Bone marrow (tissue), 2 donors: ENCODE measurements around the gene DPY19L1.
"Not testable (repeated sequence)": the region's sequence is repeated elsewhere in the genome, so short reads cannot be mapped to it uniquely, and the experiment has no call there.

Experiments
- DNase-seq, 2 donors: peaks; one replicate each; lab custom pipeline; 2025; lab: John Stamatoyannopoulos, UW

Gene DPY19L1

DNA sequence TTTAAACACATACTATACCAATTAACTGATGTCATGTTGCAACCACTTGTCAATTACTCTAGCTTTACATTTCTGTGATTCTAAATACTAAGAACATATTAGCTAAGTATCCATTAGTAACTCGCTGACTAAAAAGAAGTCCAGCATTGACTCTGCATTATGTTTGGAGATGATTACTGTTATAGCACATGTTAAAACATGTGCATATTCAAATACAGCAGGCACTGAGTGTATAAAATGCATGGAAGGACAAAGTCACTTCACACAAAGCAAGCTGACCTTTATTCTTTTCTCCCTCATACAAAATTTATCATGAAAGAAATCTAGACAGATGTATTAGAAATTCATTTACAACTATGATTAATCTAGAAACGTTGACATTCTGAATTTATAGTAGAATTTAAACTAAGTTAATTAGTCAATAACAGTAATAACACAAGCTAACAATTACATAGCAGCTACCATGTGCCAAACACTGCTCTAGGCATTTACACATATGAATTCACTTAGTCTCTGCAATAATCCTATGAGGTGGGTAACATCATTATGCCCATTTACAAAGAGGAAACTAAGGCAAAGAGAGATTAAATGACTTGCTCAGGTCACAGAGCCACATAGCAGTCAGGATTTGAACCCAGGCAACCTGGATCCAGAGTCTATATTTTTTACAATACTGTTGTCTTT, 48.7 kb downstream of the DPY19L1 start:
- DNase-seq: not testable (repeated sequence)

DNA sequence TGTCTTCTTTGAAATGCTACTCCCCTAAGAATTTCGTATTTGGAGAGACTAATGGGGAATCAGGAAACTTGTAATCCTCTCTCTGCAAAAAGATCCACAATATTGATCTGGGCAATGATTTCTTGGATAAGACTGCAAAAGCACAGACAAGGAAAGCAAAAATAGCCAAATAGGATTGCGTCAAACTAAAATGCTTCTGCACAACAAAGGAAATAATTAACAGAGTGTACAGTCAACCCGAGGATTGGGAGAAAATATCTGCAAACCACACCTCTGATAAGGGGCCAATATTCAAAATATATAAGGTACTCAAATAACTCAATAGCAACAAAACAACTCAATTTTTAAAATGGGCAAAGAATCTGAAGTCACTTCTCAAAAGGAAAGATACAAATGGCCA, 52.1 kb downstream of the DPY19L1 start:
- DNase-seq: not testable (repeated sequence)

DNA sequence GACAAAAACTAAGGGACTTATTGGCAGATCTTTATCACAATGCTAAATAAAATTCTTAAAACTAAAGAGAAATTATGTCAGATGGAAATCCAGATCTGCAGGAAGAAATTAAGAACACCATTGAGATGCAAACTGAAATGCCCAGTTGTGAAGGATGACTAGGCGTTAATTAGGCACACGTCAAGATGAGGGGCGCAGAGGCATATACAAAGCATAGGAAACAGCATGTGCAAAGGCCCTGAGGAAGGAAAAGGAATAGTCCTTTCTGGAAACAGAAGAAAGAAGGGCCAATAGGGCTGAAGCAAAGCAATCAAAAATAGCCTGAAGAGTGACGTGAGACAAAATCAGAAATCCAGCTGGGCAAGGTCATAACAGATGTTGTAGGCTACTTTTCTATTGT, 53.1 kb downstream of the DPY19L1 start:
- DNase-seq: not testable (repeated sequence)

DNA sequence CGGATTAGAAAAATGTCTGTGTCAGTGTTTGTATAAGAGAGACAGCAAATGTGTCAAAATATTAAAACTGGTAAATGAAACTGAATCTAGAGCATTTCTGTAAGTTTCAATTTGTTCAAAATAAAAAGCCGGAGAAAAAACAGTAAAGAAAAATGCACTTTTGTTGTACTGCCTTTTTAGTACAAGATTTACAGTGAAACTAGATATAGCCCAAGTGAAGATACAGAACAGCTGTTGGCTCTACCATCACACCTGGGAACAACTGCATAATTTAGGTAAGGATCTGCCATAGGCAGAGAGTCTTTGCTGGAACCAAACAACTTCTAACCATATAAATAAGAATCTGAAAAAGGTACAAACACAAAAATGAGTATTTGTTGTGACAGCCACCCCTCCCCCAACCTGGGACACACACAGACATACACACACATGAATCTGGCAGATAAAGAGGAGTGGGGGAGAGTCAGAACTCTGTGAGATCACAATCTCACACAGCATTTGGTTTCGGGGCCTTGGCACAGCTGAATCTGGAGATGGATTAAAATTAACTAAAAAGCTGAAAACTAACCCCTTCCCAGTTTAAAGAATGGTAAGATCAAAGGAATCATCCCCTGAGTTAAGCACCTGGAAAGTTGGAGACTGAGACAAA, 54.8 kb downstream of the DPY19L1 start:
- DNase-seq: no peak

DNA sequence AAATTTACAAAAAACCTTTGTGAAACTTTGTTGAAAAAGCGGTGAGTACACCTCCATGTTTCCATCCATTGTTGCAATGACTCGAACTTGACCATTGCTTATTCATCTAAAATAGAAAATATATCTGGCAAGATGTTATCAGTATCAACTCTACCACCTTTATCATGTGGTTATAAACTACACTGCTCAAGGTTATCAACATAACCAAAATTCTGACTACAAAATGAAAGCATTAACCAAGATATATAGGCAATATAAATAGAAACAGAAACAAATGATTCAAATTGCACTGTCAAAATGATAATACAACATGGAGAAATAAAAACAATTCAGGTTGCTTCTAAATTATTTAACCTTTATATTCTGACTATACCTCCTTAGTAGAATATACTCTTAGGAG, 58.2 kb downstream of the DPY19L1 start:
- not testable (repeated sequence) for DNase-seq

DNA sequence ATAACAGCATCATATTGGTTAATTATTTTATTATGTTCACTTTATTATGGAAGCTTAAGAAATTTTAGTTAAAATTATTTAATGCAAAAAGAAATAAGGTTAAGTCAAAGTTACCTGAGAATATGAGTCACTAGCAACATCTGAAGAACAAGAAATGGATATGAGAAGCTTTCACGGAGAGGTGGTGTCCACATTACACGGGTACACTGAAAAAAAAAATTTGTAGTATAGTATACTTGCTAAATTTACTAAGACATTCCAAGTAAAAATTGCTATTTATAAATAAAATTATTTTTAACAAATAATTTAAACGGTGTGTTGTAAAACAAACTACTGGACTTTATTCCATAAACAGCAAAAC, 63.9 kb downstream of the DPY19L1 start:
- DNase-seq: no peak

DNA sequence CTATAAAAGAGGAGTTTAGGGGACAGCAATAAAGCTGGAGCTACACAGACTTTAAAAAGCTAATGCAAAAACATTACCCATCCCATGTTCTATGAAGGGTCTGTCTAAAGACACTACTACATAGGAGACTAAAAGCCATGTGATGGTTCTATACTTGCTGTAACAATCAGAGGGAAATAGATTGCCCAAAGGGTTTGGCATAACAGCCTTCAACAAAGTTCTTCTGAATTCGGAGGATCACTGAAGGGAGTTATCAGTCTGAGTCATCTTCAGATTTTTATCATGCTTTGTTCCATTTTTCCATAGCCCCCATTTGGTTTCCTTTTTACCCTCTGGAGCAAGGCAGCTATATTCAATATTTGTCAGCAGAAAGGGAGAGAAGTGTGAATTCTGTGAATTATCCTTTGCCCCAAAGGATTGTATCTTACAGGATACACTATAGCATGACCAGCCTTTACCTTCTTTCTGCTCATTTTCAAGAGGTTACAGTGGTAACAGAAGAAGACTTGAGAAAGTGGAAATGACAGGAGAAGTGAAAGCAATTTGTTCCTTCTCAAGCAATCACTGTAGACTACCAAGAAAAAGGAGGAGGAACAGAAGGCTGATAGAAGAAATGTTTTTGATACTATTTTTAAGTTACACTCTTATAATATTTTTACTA, 64.4 kb downstream of the DPY19L1 start:
- not testable (repeated sequence) for DNase-seq

DNA sequence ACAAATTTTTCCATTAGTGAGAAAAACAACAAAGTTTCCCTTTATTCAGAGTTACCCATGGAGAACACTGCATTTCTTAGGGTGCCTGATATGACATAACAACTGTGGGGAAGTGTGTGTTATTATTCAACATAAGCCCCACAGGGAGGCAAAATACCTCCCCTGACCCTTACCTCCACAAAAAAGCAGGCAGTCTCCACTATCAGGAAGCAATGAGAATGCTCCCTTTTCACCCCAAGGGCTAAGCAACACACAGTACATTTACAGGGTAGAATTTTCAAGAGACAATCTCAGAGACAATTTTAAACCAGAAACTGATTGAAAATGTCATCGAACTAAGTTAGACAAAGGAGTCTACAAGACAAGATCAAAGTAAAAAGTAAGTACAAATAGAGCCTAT, 69.5 kb downstream of the DPY19L1 start:
- not testable (repeated sequence) for DNase-seq

DNA sequence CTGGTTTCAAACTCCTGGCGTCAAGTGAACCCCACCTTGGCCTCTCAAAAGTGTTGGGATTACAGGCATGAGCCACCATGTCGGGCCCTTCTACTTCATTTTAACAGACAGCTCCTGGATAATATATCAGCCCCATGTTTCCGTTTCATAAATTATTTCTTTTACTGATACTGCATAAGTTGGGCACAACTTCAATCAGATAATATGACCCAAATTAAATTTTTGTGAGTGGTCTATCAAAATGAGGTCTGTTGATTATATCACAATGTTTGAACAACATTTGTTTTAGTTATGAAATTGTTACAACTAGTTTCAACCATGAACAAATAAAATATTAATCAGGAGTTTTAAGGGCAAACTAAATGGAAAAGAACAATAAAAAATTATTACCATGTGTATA, 70.8 kb downstream of the DPY19L1 start:
- not testable (repeated sequence) for DNase-seq

DNA sequence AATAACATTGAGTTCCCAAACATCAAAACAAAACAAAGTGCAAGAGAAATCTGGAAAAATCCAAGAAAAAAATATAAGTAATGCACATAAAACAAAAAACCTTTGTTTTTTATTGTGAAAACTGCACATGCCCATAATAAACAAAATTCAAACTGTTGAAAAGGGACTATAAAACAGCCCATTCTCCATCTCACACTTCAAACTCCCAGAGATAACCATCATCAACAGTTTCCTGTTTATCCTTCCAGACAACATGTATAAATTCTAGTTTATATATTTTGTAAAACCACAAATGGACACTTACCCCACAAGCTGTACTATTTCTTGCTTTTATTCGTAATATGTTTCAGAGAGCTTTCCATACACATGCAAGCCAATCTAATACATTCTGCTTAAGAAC, 79.3 kb downstream of the DPY19L1 start:
- no peak for DNase-seq

DNA sequence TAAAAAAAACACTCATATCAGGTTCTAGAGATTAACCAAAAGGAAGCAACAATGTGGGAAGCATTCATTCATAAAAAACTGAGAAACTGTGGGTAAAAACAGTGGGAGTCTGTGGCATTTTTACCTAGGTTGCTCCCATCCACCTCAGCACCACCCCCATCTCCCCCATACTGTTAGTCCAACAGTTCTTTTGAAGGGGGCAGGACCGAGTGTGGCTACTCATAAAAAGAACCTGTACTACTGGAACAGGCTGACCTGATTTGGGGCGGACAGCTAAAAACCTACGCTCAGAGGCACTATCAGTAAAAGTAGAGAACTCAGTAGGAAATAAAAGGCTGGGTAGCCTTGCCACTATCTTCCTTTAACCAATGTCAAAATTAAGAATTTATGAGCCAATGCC, 84.5 kb downstream of the DPY19L1 start:
- DNase-seq: no peak

DNA sequence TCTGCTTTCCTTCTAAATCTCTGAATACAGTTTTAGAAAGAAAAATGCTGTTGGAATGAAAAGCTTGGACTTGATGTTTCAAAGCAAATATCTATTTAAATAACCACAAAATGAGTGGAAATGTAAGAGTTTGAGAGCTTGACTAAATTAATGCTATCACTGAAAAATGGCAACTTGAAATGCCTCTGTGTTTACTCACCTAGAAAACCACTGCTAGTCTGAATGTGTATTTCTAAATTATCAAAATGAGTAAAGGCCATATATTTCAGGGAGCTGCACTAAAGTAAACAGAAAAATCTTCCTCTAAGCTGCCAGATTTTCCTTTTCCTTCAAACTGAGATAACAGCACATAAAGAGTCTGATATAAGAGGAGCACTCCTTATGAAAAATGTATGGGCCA, 87.9 kb downstream of the DPY19L1 start:
- DNase-seq: no peak

DNA sequence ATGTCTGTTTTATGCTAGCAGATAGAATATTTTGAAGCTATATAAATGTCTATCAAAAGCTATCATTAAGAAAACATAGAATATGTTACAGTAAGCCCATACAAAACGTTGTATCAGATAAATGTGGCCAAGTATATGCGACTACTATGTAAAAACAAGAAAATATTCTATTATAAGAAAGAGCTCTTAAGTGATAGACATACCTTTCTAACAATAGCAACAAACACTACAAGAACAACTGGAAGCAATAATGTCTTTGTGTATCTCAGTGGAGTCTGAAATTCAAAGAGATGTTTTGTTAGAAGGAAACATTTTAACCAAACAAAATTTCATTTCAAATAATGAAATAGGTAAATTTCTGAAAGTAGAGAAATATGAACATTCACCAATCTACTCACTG, 89.9 kb downstream of the DPY19L1 start:
- DNase-seq: not testable (repeated sequence)

DNA sequence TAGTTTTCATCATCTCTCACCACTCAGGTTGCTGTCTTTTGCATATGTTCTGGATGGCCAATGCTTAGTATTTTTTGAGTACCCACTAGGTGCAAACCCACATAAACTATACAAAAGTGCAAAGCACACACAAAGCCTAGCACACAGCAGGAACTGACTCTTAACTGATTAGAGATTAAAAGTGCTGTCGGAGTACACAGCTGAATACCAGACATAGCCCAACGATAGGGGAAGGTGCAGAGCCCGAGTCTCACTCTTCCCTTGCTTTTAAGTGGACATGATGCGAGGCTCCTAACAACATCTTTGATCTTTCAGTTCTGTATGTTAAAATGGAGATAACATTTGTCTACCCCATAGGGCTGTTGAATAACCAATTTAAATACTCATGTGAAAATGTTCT, 90.8 kb downstream of the DPY19L1 start:
- DNase-seq: no peak

DNA sequence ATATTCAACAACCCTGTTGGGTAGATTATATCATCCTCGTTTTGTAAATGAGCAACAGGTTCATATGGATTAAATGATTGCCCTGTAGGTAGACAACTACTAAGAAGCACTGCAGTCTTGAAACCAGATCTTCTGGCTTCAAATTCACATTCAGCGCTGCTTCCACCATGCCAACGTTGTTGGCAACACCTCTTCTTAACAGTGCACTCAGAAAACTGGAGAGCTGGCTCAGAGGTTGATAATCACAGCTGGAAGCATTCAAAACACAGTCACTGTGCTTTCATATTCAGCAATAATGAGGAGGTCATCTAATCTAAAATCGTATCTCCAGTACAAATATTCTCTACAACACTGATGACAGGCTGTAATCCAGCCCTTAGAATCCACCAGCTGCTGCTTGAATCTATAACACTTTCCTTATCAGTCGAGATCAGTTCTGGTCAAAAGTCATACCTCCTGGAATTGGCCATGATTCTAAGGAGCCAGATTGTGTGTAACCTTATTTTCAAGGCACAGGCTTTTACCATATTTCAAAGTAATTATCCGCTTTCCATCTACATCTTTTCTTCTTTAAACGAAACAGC, 91.3 kb downstream of the DPY19L1 start:
- DNase-seq: not testable (repeated sequence)

DNA sequence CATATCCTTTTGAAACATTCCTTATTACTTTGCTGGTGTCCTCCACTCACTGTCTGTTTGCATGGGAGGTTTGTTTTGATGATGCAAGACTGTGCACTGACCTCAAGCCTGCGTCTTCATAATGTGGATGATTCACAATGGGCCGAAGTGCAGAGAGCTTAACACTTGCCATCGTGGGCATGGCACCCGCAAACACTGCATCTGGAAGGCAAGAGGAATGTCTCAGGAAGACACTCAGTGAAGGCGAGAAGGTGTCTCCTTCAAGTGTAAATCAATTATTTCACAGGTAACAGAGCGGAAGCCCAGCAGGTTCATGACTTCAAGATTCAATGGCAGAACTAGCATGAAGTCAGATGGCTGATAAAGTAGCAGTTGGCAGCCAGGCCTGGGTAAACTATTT, 98.1 kb downstream of the DPY19L1 start:
- DNase-seq: no peak

DNA sequence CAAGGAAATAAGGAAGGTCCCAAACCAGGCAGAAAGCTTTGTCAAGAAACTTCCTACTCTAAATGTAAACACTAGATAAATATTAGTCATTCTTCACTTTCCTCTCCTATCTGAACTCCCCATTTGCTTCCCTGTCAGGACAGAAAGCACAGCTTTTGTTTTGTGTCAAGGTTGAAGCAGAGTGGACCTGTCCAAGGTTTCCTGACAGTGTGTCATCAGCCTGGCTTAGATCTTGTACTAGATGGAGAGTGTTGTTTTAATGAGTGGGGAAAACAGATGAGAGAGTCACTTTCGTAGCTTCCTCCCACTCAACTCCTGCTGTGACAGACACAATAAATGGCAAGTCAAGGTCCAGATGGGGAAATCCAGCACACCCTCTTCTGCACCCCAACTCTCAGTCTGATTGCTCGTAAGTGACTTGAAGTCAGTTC, 101.5 kb downstream of the DPY19L1 start:
- DNase-seq: not testable (repeated sequence)

DNA sequence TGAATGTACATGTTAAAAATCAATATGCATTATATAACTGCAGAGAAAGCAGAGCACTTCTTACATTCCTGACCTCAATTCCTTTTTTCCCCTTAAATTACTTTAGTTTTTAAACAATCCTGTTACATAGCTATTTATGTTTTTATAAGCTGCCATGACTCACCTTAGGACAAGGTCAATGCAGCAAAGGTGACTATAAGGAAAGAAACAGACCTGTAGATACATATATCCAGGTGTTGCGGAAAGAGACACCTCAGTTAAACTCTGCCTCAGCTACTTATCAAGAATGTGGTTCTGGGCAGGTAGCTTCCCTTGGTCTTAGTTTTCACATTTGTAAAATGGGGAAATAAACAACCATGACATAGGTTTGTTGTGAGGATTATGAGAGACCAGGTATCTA, 105.5 kb downstream of the DPY19L1 start:
- no peak for DNase-seq

DNA sequence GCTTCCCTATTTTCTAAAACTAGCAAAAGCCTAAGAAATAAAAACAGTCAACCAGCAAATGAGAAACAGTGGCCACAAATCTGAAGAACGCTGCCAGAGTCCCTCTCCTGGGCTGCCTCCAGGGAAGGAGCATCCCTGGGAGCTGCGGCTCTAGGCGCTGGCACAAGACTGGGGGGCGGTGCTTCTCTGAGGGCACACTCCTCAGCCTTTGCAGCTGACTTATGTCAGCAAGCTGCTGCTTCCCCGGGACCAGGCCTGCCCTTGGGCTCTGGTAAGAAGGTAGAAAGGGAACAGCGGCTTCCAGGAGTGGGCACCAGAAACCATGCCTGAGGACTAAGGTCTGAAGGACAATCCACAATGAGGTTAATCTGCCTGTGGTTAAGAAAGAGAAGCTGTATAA, 107.5 kb downstream of the DPY19L1 start:
- not testable (repeated sequence) for DNase-seq

DNA sequence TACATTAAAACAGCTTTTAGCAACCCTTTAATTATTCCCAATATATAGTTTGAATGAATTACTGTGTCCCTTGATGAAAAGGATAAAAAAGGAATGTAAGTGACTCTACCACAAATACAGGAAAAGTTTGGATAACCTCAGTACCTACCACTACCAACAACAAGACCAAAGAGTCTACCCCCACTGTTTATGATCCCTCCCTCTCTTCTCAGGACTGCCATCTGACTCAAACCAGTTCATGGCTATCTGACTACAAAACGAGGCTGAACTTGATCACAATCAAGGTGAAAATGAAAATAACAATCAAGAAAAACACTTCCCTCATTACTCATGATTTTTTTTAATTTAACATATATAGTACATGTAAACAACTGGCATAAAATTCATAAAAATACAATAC, 108.7 kb downstream of the DPY19L1 start:
- DNase-seq: no peak

DNA sequence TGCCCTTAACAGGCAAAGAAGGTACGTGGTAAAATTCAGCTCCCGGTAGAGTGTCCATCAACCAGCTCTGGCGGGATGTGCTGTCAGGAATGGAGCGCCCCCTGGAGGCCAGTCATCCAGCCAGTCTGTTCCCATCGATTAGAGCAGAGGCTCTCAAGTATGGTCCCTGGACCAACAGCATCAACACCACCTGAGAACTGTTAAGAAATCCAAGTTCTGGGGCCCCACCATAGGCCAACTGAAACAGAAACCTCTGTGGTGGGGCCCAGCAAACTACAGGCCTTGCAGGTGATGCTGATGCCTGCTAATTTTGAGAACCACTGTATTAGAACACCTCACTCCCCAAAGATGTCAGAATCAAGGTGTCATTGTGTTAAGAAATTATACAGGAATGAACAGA, 109.2 kb downstream of the DPY19L1 start:
- DNase-seq: no peak

DNA sequence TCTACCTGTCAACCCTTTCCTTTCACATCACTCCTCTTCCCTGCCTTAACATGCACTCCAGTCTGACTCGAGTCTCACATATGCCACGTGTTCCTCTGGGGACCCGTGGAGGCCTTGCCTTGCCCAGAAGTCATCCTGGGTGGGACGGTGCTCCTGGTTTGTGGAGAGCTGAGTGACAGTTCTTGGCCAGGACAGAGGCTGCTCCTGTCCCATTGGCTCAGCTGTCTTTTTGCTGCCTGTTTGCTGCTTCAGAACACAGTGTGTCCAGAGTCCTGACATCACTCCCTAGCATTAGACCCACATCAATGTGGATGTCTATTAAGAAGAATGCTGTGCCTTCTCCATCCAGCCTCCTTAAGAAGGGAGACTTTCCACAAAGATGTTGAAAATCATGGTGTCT, 116.8 kb downstream of the DPY19L1 start:
- not testable (repeated sequence) for DNase-seq

DNA sequence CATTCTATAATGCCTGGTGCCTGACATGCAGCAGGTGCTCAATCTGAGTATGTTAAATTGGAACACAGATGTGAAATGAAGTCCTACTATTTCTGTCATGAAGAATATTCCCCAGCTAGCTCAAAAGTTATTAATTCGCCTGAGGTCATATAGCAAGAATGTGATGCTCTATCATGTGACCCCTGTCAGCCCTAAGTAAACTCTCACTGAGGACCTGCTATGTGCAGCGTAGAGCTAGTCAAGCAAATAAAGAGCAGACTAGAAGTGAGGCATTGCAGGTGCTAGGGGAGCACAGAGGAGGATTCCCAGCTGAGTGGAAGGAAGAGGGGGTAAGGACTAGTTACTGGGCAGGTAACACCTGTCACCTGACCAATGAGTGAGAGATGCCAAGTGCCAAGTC, 118.2 kb downstream of the DPY19L1 start:
- DNase-seq: not testable (repeated sequence)
